ENCODE data around the gene DLX4. TPM values are rescaled to one million over a fixed set of nuclear protein-coding genes. Genes with fewer than 3 reads are reported as not detected.

Gene DLX4
- total RNA-seq, 1 donor from 2014 or later: not detected

DNA sequence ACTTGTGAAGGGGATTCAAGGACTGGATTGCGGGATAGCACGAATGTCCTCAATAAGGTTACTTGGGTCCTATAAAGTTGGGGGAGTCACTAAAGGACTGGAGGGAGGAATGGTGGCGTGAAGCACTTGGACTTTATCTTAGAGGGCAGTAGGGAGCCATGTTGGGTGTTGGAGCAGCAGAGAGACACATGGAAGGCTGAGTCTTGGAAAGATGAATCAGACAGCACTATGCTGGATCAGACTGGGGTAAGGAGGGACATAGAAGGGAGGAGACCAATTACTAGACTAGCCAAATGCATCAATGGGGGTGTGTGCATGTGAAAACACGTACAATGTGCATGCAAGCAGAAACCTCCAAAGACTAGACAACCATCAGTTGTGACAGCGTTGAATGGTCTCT lies 26.0 kb upstream of the DLX4 start:
- Histone ChIP-seq H3K4me1 (ENCODE audit: insufficient read depth, low read length) (peaks cover 8% of the 10 kb centered on the region), H3K4me2 (ENCODE audit: low read length) (no peak overlapping the region), H4K20me1 (ENCODE audit: insufficient read depth, low read length) (no peaks in the 10 kb centered on the region), H3K79me2 (ENCODE audit: insufficient read depth, low read length) (no peaks in the 10 kb centered on the region), H3K27ac (ENCODE audit: low read depth, low read length) (no peak overlapping the region), H3K4me3 (ENCODE audit: insufficient read depth, low read depth, low read length) (no peak overlapping the region), H3K9me3 (ENCODE audit: insufficient read depth, low read depth, low read length) (no peaks in the 10 kb centered on the region), H3K27me3 (ENCODE audit: insufficient read depth, low read length) (peaks cover 34% of the 10 kb centered on the region), H3K9ac (ENCODE audit: low read length) (no peak overlapping the region), H3K36me3 (ENCODE audit: insufficient read depth, low read length) (no peaks in the 10 kb centered on the region), H2AFZ (ENCODE audit: low read depth, low read length) (no peak overlapping the region)
- no peaks in the 10 kb centered on the region for H3K4me1 Mint-ChIP-seq (ENCODE audit: low read depth, unreplicated experiment)
- TF ChIP-seq, protein P1, sequence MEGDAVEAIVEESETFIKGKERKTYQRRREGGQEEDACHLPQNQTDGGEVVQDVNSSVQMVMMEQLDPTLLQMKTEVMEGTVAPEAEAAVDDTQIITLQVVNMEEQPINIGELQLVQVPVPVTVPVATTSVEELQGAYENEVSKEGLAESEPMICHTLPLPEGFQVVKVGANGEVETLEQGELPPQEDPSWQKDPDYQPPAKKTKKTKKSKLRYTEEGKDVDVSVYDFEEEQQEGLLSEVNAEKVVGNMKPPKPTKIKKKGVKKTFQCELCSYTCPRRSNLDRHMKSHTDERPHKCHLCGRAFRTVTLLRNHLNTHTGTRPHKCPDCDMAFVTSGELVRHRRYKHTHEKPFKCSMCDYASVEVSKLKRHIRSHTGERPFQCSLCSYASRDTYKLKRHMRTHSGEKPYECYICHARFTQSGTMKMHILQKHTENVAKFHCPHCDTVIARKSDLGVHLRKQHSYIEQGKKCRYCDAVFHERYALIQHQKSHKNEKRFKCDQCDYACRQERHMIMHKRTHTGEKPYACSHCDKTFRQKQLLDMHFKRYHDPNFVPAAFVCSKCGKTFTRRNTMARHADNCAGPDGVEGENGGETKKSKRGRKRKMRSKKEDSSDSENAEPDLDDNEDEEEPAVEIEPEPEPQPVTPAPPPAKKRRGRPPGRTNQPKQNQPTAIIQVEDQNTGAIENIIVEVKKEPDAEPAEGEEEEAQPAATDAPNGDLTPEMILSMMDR (IDR thresholded peaks at IDR 0.05; ENCODE audit: insufficient read depth, low read depth, low read length): no peak
- TF ChIP-seq EZH2 (IDR thresholded peaks at IDR 0.05; ENCODE audit: insufficient read depth, low read length): no peak
- DNase-seq (ENCODE audit: low read depth) (no peak), FAIRE-seq (no peak)
- no peak overlapping the region for H3K4me3 Mint-ChIP-seq (ENCODE audit: unreplicated experiment)
- no peak overlapping the region for H3K27ac Mint-ChIP-seq (ENCODE audit: unreplicated experiment)
- peaks cover 76% of the 10 kb centered on the region for H3K27me3 Mint-ChIP-seq (ENCODE audit: low read depth, unreplicated experiment)
- peaks cover 2% of the 10 kb centered on the region for H3K9me3 Mint-ChIP-seq (ENCODE audit: unreplicated experiment)
- no peaks in the 10 kb centered on the region for H3K36me3 Mint-ChIP-seq (ENCODE audit: low read depth, unreplicated experiment)

DNA sequence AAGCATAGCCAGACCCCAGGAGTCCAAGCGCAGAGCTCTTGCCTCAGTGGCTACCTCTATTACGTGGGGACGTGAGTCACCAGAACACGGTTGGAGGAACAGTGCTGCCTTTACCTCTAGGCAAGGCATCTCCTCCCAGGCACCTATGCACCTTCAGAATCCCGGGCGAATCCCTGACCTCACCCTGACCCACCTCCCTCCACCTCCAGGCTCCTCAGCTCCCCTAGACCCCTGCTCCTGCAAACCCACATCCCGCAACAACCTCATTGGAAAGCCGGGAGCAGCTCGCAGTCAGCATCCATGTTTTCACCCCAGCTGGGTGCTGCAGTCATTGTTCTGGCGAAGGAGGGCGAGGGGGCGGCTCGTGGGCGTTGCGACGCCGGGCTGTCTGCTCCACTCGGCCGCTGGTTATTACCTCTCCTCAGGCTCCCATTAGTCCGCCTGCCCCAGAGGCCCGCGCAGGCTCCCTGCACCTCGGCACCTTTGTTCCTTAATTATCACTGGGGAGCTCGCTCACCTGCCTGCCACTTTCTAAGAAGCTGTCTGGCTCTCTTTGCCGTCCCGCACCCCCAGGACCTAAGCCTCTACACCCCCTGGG lies 24.6 kb upstream of the DLX4 start:
- Mint-ChIP-seq H3K27ac (ENCODE audit: unreplicated experiment) (no peak overlapping the region), H3K27me3 (ENCODE audit: low read depth, unreplicated experiment) (peaks cover 80% of the 10 kb centered on the region), H3K4me3 (ENCODE audit: unreplicated experiment) (no peak overlapping the region), H3K9me3 (ENCODE audit: unreplicated experiment) (peaks cover 2% of the 10 kb centered on the region), H3K36me3 (ENCODE audit: low read depth, unreplicated experiment) (no peaks in the 10 kb centered on the region), H3K4me1 (ENCODE audit: low read depth, unreplicated experiment) (no peaks in the 10 kb centered on the region)
- Histone ChIP-seq H3K27me3 (ENCODE audit: insufficient read depth, low read length) (peaks cover 30% of the 10 kb centered on the region), H2AFZ (ENCODE audit: low read depth, low read length) (no peak overlapping the region), H3K36me3 (ENCODE audit: insufficient read depth, low read length) (no peaks in the 10 kb centered on the region), H3K4me3 (ENCODE audit: insufficient read depth, low read depth, low read length) (no peak overlapping the region), H3K79me2 (ENCODE audit: insufficient read depth, low read length) (no peaks in the 10 kb centered on the region), H3K27ac (ENCODE audit: low read depth, low read length) (no peak overlapping the region), H3K9ac (ENCODE audit: low read length) (no peak overlapping the region), H3K4me1 (ENCODE audit: insufficient read depth, low read length) (peaks cover 8% of the 10 kb centered on the region), H3K9me3 (ENCODE audit: insufficient read depth, low read depth, low read length) (no peaks in the 10 kb centered on the region), H4K20me1 (ENCODE audit: insufficient read depth, low read length) (no peaks in the 10 kb centered on the region), H3K4me2 (ENCODE audit: low read length) (peak overlapping the region; percentile 26)
- no peak for FAIRE-seq
- TF ChIP-seq, protein P1 (IDR thresholded peaks at IDR 0.05; ENCODE audit: insufficient read depth, low read depth, low read length): no peak
- TF ChIP-seq EZH2 (IDR thresholded peaks at IDR 0.05; ENCODE audit: insufficient read depth, low read length): no peak
- no peak for DNase-seq (ENCODE audit: low read depth)

DNA sequence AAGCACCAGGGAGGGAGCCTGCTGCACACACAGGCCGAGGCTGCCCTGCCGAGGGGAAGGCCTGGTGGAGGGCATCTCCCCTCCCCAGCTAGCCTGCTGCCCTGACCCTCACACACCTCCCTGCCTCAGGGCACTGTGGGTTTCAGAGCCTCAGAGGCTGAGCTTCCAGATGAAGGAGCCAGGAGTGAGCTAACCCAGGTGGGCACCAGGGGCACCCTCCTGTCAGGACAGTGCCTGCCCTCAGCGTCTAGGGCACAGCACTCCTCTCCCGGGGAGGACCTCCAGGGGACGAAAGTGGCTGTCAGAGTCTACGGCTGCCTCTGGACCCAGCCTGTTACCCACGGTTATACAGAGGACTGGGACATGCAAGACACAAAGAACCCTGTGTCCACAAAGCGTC lies 22.8 kb upstream of the DLX4 start:
- no peak for DNase-seq (ENCODE audit: low read depth)
- Histone ChIP-seq H3K27me3 (ENCODE audit: insufficient read depth, low read length) (peaks cover 34% of the 10 kb centered on the region), H3K27ac (ENCODE audit: low read depth, low read length) (no peak overlapping the region), H2AFZ (ENCODE audit: low read depth, low read length) (no peak overlapping the region), H3K4me2 (ENCODE audit: low read length) (no peak overlapping the region), H3K36me3 (ENCODE audit: insufficient read depth, low read length) (no peaks in the 10 kb centered on the region), H3K9ac (ENCODE audit: low read length) (no peak overlapping the region), H3K9me3 (ENCODE audit: insufficient read depth, low read depth, low read length) (no peaks in the 10 kb centered on the region), H4K20me1 (ENCODE audit: insufficient read depth, low read length) (no peaks in the 10 kb centered on the region), H3K4me3 (ENCODE audit: insufficient read depth, low read depth, low read length) (no peak overlapping the region), H3K79me2 (ENCODE audit: insufficient read depth, low read length) (no peaks in the 10 kb centered on the region), H3K4me1 (ENCODE audit: insufficient read depth, low read length) (peaks cover 8% of the 10 kb centered on the region)
- TF ChIP-seq, protein P1 (IDR thresholded peaks at IDR 0.05; ENCODE audit: insufficient read depth, low read depth, low read length): no peak
- TF ChIP-seq EZH2 (IDR thresholded peaks at IDR 0.05; ENCODE audit: insufficient read depth, low read length): no peak
- H3K4me1 Mint-ChIP-seq (ENCODE audit: low read depth, unreplicated experiment): no peaks in the 10 kb centered on the region
- H3K36me3 Mint-ChIP-seq (ENCODE audit: low read depth, unreplicated experiment): no peaks in the 10 kb centered on the region
- no peak overlapping the region for H3K4me3 Mint-ChIP-seq (ENCODE audit: unreplicated experiment)
- no peak for FAIRE-seq
- H3K9me3 Mint-ChIP-seq (ENCODE audit: unreplicated experiment): peaks cover 2% of the 10 kb centered on the region
- peaks cover 77% of the 10 kb centered on the region for H3K27me3 Mint-ChIP-seq (ENCODE audit: low read depth, unreplicated experiment)
- no peak overlapping the region for H3K27ac Mint-ChIP-seq (ENCODE audit: unreplicated experiment)

Measured in astrocyte (in vitro differentiated cells and primary cell).